CD8-positive, alpha-beta memory T cell (primary cell): Measurements from ENCODE around the gene CDHR2. TPM values are rescaled to one million over a fixed set of nuclear protein-coding genes. Genes with fewer than 3 reads are reported as not detected.
"Not testable (repeated sequence)": the region's sequence is repeated elsewhere in the genome, so short reads cannot be mapped to it uniquely, and the experiment has no call there.

Source experiments
- CTCF ChIA-PET: fragments of 350-600 bp; sonication (Branson Sonifier 250); formaldehyde crosslinking; loops from one replicate; lab custom pipeline; 2021; ENCODE audit warnings: antibody characterized with exemption; lab: Charles Lee
- POLR2A ChIA-PET: fragments of 350-600 bp; sonication (Branson Sonifier 250); formaldehyde crosslinking; loops from one replicate; lab custom pipeline; 2021; ENCODE audit warnings: antibody characterized with exemption; lab: Charles Lee
- DNase-seq, 5 donors: peaks; one replicate each; pipeline versions ENCODE4 v3.0.0 to v3.0.0-alpha.2; 2020 to 2022; ENCODE audit warnings: mixed read lengths in 1 of 5
- H3K27ac ChIP-seq: one replicate; pipeline ENCODE4 v1.7.0; 2013; ENCODE audit warnings: low read depth, mild to moderate bottlenecking, low read length, moderate library complexity
- H3K27me3 ChIP-seq: 2 replicates; pipeline ENCODE4 v1.7.0; 2013; ENCODE audit warnings: low read length, mild to moderate bottlenecking; ENCODE audit not compliant: insufficient read depth, poor library complexity, severe bottlenecking
- H3K36me3 ChIP-seq: 2 replicates; pipeline ENCODE4 v1.7.0; 2013; ENCODE audit warnings: mild to moderate bottlenecking, low read length, moderate library complexity; ENCODE audit not compliant: insufficient read depth
- H3K4me1 ChIP-seq: 2 replicates; pipeline ENCODE4 v1.7.0; 2013; ENCODE audit warnings: mild to moderate bottlenecking, low read length, moderate library complexity; ENCODE audit not compliant: insufficient read depth
- H3K4me3 ChIP-seq: 2 replicates; pipeline ENCODE4 v1.7.0; 2013; ENCODE audit warnings: mild to moderate bottlenecking, low read length
- H3K9me3 ChIP-seq: 2 replicates; pipeline ENCODE4 v1.7.0; 2013; ENCODE audit warnings: mild to moderate bottlenecking, low read length
- H3K27ac Mint-ChIP-seq, 8 donors: one replicate each; pipeline ENCODE4 v1.8.0; 2020 to 2021; ENCODE audit warnings: mixed read lengths in 8 of 8, mild to moderate bottlenecking in 6 of 8, inconsistent platforms in 3 of 8, moderate library complexity in 3 of 8
- H3K27me3 Mint-ChIP-seq, 2 donors: one replicate each; pipeline ENCODE4 v1.8.0; 2020 to 2021; ENCODE audit warnings: mixed read lengths in 2 of 2, mild to moderate bottlenecking in 1 of 2, moderate library complexity in 1 of 2
- H3K36me3 Mint-ChIP-seq, 3 donors: one replicate each; pipeline ENCODE4 v1.8.0; 2020 to 2021; ENCODE audit warnings: mixed read lengths in 3 of 3, inconsistent platforms in 1 of 3, mild to moderate bottlenecking in 1 of 3
- H3K4me1 Mint-ChIP-seq, 3 donors: one replicate each; pipeline ENCODE4 v1.8.0; 2020 to 2021; ENCODE audit warnings: mixed read lengths in 3 of 3, inconsistent platforms in 1 of 3, mild to moderate bottlenecking in 1 of 3
- H3K4me3 Mint-ChIP-seq, 7 donors: one replicate each; pipeline ENCODE4 v1.8.0; 2020 to 2021; ENCODE audit warnings: mixed read lengths in 7 of 7, mild to moderate bottlenecking in 6 of 7, moderate library complexity in 4 of 7, inconsistent platforms in 2 of 7
- H3K9me3 Mint-ChIP-seq, 5 donors: one replicate each; pipeline ENCODE4 v1.8.0; 2020 to 2022; ENCODE audit warnings: mixed read lengths in 5 of 5, mild to moderate bottlenecking in 3 of 5, moderate library complexity in 2 of 5, inconsistent platforms in 1 of 5
- polyA plus RNA-seq: library from polyadenylated mRNA; unstranded; fragments of 300-500 nt; fragmentation: Illumina TruSeq; gene quantifications from one replicate; pipeline ENCODE4 v1.2.3, GENCODE V29; 2021
- total RNA-seq, 2 experiments: library from RNA; stranded (reverse); gene quantifications; one replicate each; pipeline ENCODE4 v1.2.3, GENCODE V29; 2021

The CDHR2 gene
- total and polyA plus RNA-seq, 3 experiments from 2014 or later: 0.49 to 1.1 TPM; not detected in 1

- no peak overlapping the region for H3K4me3 ChIP-seq
- peak overlapping the region in 6 of 8 donors; percentile 29 to 87 (median 58) for H3K27ac Mint-ChIP-seq
- H3K9me3 Mint-ChIP-seq: no peaks in the 10 kb centered on the region
- H3K27me3 ChIP-seq: no peaks in the 10 kb centered on the region
- peaks cover 48% of the 10 kb centered on the region for H3K4me1 ChIP-seq
- H3K4me1 Mint-ChIP-seq: peaks cover 42 to 77% (median 45%) of the 10 kb centered on the region in 3 donors
- H3K4me3 Mint-ChIP-seq: no peak overlapping the region
- ChIA-PET CTCF (interaction anchor here (1.0 to 1.3 kb wide), 2 partner anchors 20 to 102 kb away, joined by 3 to 4 read pairs; partner anchors contain the start of gene FAF2), POLR2A (interaction anchor here (1.0 to 2.3 kb wide), 3 partner anchors 12 to 102 kb away, joined by 3 to 10 read pairs (median 8); partner anchors contain the start of genes FAF2 and RNF44)
- no peak for DNase-seq
- no peak overlapping the region for H3K27ac ChIP-seq
- H3K36me3 ChIP-seq: no peaks in the 10 kb centered on the region
- H3K36me3 Mint-ChIP-seq: peaks cover 0 to 2% (median 0%) of the 10 kb centered on the region in 3 donors
- H3K9me3 ChIP-seq: no peaks in the 10 kb centered on the region
- H3K27me3 Mint-ChIP-seq: no peaks in the 10 kb centered on the region
These were observed 729 bp downstream of the CDHR2 start for GRCh38 chr5:176549871-176550270.

- Histone ChIP-seq H3K27ac (no peak overlapping the region), H3K4me1 (peaks cover 48% of the 10 kb centered on the region), H3K27me3 (no peaks in the 10 kb centered on the region), H3K4me3 (no peak overlapping the region), H3K36me3 (no peaks in the 10 kb centered on the region), H3K9me3 (no peaks in the 10 kb centered on the region)
- H3K4me1 Mint-ChIP-seq: peaks cover 42 to 77% (median 45%) of the 10 kb centered on the region in 3 donors
- H3K4me3 Mint-ChIP-seq: peak overlapping the region in 4 of 7 donors; percentile 34 to 77 (median 66)
- DNase-seq: no peak
- peaks cover 0 to under 1% (median 0%) of the 10 kb centered on the region in 3 donors for H3K36me3 Mint-ChIP-seq
- ChIA-PET CTCF (interaction anchor here (0.9 to 1.3 kb wide), 3 partner anchors 20 to 134 kb away, joined by 3 to 4 read pairs (median 4); partner anchors contain the start of gene CLTB), POLR2A (interaction anchor here (0.6 to 2.3 kb wide), 4 partner anchors 13 to 103 kb away, joined by 3 to 10 read pairs (median 6); partner anchors contain the start of genes FAF2 and RNF44)
- peak overlapping the region; percentile 24 to 87 (median 52) for H3K27ac Mint-ChIP-seq
- no peaks in the 10 kb centered on the region for H3K27me3 Mint-ChIP-seq
- H3K9me3 Mint-ChIP-seq: no peaks in the 10 kb centered on the region
These were observed 1.2 kb downstream of the CDHR2 start for GRCh38 chr5:176550275-176550831.

DNA sequence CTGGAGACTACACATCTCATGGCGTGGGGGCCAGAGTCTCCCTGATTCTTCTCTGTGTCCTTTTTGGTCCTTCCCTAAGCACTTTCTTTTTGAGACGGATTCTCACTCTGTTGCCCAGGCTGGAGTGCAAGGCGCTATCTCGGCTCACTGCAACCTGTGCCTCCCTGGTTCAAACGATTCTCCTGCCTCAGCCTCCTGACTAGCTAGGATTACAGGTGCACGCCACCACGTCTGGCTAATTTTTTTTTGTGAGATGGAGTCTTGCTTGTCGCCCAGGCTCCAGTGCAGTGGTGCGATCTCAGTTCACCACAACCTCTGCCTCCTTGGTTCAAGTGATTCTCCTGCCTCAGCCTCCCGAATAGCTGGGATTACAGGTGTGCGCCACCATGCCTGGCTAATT lies 1.8 kb downstream of the CDHR2 start:
- not testable (repeated sequence) for H3K36me3 ChIP-seq, H3K27me3 Mint-ChIP-seq, H3K9me3 Mint-ChIP-seq, H3K27me3 ChIP-seq, H3K36me3 Mint-ChIP-seq, H3K4me3 ChIP-seq, H3K9me3 ChIP-seq, DNase-seq, H3K27ac ChIP-seq
- Mint-ChIP-seq H3K27ac (peak overlapping the region in 7 of 8 donors; percentile 24 to 80 (median 73)), H3K4me3 (peak overlapping the region in 5 of 7 donors; percentile 33 to 77 (median 66)), H3K4me1 (peaks cover 43 to 77% (median 45%) of the 10 kb centered on the region in 3 donors)
- CTCF ChIA-PET: interaction anchor here (0.9 to 1.1 kb wide), 2 partner anchors 21 to 134 kb away, joined by 3 to 4 read pairs; partner anchors contain the start of gene CLTB
- POLR2A ChIA-PET: interaction anchor here (0.6 to 1.0 kb wide), 2 partner anchors 18 to 40 kb away, joined by 3 read pairs; no protein-coding TSS in a partner anchor
- H3K4me1 ChIP-seq: peaks cover 49% of the 10 kb centered on the region

GRCh38 chr5:176552332-176552869 lies 3.3 kb downstream of the CDHR2 start:
- peaks cover 44 to 74% (median 48%) of the 10 kb centered on the region in 3 donors for H3K4me1 Mint-ChIP-seq
- H3K4me3 ChIP-seq: no peak overlapping the region
- no peak overlapping the region for H3K4me3 Mint-ChIP-seq
- no peaks in the 10 kb centered on the region for H3K27me3 ChIP-seq
- ChIA-PET POLR2A (interaction anchor here (1.4 kb wide), 1 partner anchor 9 kb away, joined by 7 read pairs; no protein-coding TSS in a partner anchor), CTCF (interaction anchor here (1.3 kb wide), 1 partner anchor 8 kb away, joined by 3 read pairs; no protein-coding TSS in a partner anchor)
- H3K9me3 Mint-ChIP-seq: no peaks in the 10 kb centered on the region
- H3K27ac Mint-ChIP-seq: peak overlapping the region in 2 of 8 donors; percentile 54 to 64
- H3K9me3 ChIP-seq: no peaks in the 10 kb centered on the region
- no peak overlapping the region for H3K27ac ChIP-seq
- peaks cover 61% of the 10 kb centered on the region for H3K4me1 ChIP-seq
- no peaks in the 10 kb centered on the region for H3K27me3 Mint-ChIP-seq
- no peaks in the 10 kb centered on the region for H3K36me3 Mint-ChIP-seq
- no peaks in the 10 kb centered on the region for H3K36me3 ChIP-seq
- DNase-seq: no peak

- DNase-seq: no peak
- H3K9me3 ChIP-seq: no peaks in the 10 kb centered on the region
- H3K4me3 Mint-ChIP-seq: peak overlapping the region in 3 of 7 donors; percentile 14 to 61 (median 38)
These were observed 4.3 kb downstream of the CDHR2 start for GRCh38 chr5:176553260-176554085.

DNA sequence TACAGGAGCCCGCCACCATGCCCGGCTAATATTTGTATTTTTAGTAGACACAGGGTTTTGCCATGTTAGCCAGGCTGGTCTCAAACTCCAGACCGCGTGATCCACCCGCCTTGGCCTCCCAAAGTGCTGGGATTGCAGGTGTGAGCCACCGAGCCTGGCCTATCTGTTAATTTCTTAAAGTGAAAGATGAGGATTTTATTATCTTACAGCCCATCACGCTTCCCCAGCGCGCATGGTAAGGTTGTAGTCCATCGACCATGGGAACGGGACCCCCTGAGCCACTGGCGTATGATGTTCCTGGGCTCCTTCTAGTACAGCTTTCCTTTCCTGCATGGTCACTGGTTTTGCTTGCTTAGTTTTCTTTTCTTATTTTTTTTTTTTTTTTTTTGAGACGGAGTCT lies 8.7 kb downstream of the CDHR2 start:
- H3K4me1 ChIP-seq: peaks cover 56% of the 10 kb centered on the region
- no peak overlapping the region for H3K4me3 Mint-ChIP-seq
- H3K9me3 Mint-ChIP-seq: no peaks in the 10 kb centered on the region
- H3K27me3 ChIP-seq: peaks cover 4% of the 10 kb centered on the region
- H3K36me3 ChIP-seq: no peaks in the 10 kb centered on the region
- H3K27ac Mint-ChIP-seq: no peak overlapping the region
- CTCF ChIA-PET: interaction anchor here (0.6 to 1.8 kb wide), 4 partner anchors 15 to 828 kb away, joined by 3 to 7 read pairs (median 4); no protein-coding TSS in a partner anchor
- no peak overlapping the region for H3K4me3 ChIP-seq
- peaks cover 1 to 4% of the 10 kb centered on the region in 2 donors for H3K27me3 Mint-ChIP-seq
- peaks cover 41 to 64% (median 55%) of the 10 kb centered on the region in 3 donors for H3K4me1 Mint-ChIP-seq
- no peak for DNase-seq
- H3K27ac ChIP-seq: no peak overlapping the region
- POLR2A ChIA-PET: interaction anchor here (0.7 to 1.2 kb wide), 2 partner anchors 14 to 27 kb away, joined by 3 read pairs; no protein-coding TSS in a partner anchor
- no peaks in the 10 kb centered on the region for H3K36me3 Mint-ChIP-seq
- no peaks in the 10 kb centered on the region for H3K9me3 ChIP-seq

More at GRCh38 chr5:176553260-176554085, 4.3 kb downstream of the CDHR2 start:
- Mint-ChIP-seq H3K36me3 (no peaks in the 10 kb centered on the region), H3K4me1 (peaks cover 37 to 65% (median 39%) of the 10 kb centered on the region in 3 donors), H3K9me3 (no peaks in the 10 kb centered on the region), H3K27me3 (no peaks in the 10 kb centered on the region), H3K27ac (peak overlapping the region in 7 of 8 donors; percentile 33 to 95 (median 47))
- no peak overlapping the region for H3K27ac ChIP-seq
- CTCF ChIA-PET: interaction anchor here (1.0 to 2.5 kb wide), 5 partner anchors 9 to 105 kb away, joined by 3 to 10 read pairs (median 3); partner anchors contain the start of gene FAF2
- peaks cover 53% of the 10 kb centered on the region for H3K4me1 ChIP-seq
- no peaks in the 10 kb centered on the region for H3K36me3 ChIP-seq
- POLR2A ChIA-PET: interaction anchor here (1.4 kb wide), 1 partner anchor 10 kb away, joined by 7 read pairs; no protein-coding TSS in a partner anchor
- H3K27me3 ChIP-seq: no peaks in the 10 kb centered on the region
- no peak overlapping the region for H3K4me3 ChIP-seq

DNA sequence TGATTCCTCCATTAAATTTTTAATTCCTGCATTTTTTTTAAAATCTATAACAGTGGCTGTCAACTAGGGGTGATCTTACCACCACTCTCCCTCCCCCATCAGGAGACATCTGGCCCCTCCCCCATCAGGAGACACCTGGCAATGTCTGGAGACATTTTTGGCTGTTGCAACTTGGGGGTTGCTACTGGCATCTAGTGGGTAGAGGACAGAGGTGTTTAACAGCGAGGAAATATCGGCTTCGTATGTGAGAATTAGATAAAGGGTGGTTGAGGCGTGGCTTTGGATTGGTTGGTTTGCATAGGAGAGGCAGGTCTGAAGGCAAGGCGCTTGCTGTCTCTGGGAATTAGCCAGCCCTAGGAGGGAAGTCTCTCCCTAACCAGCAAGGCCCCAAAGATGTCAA lies 10.5 kb downstream of the CDHR2 start:
- POLR2A ChIA-PET: no interaction called here
- no peaks in the 10 kb centered on the region for H3K36me3 ChIP-seq
- H3K9me3 Mint-ChIP-seq: no peaks in the 10 kb centered on the region
- H3K4me3 Mint-ChIP-seq: no peak overlapping the region
- H3K27me3 ChIP-seq: peaks cover 4% of the 10 kb centered on the region
- H3K4me1 ChIP-seq: peaks cover 46% of the 10 kb centered on the region
- peak overlapping the region in 1 of 8 donors; percentile 62 for H3K27ac Mint-ChIP-seq
- peaks cover 28 to 50% (median 37%) of the 10 kb centered on the region in 3 donors for H3K4me1 Mint-ChIP-seq
- peak in 3 of 5 donors; percentile 29 to 62 (median 32) for DNase-seq
- CTCF ChIA-PET: interaction anchor here (0.9 to 1.8 kb wide), 2 partner anchors 14 to 143 kb away, joined by 3 to 7 read pairs; partner anchors contain the start of gene CLTB
- peaks cover 2 to 4% of the 10 kb centered on the region in 2 donors for H3K27me3 Mint-ChIP-seq
- H3K27ac ChIP-seq: no peak overlapping the region
- no peak overlapping the region for H3K4me3 ChIP-seq
- no peaks in the 10 kb centered on the region for H3K36me3 Mint-ChIP-seq
- no peaks in the 10 kb centered on the region for H3K9me3 ChIP-seq
